GM12865 (cell line): ENCODE results near the gene DDIT4.

Source experiments
- DNase-seq: peaks from one replicate; pipeline ENCODE4 v3.0.0; 2010; ENCODE audit warnings: low read depth
- H3K4me3 ChIP-seq: 2 replicates; pipeline ENCODE4 v1.5.1; 2011; ENCODE audit warnings: mild to moderate bottlenecking, low read depth, low read length, control low read depth
- TF ChIP-seq, protein P1 (sequence below): IDR thresholded peaks from 2 replicates; pipeline ENCODE4 v1.5.1; 2011; ENCODE audit warnings: low read length, control low read depth, low read depth, inconsistent platforms; ENCODE audit not compliant: insufficient read depth; ENCODE audit errors: missing control alignments

The DDIT4 gene

GRCh38 chr10:72257051-72257892, 16.5 kb upstream of the DDIT4 start:
- TF ChIP-seq, protein P1, sequence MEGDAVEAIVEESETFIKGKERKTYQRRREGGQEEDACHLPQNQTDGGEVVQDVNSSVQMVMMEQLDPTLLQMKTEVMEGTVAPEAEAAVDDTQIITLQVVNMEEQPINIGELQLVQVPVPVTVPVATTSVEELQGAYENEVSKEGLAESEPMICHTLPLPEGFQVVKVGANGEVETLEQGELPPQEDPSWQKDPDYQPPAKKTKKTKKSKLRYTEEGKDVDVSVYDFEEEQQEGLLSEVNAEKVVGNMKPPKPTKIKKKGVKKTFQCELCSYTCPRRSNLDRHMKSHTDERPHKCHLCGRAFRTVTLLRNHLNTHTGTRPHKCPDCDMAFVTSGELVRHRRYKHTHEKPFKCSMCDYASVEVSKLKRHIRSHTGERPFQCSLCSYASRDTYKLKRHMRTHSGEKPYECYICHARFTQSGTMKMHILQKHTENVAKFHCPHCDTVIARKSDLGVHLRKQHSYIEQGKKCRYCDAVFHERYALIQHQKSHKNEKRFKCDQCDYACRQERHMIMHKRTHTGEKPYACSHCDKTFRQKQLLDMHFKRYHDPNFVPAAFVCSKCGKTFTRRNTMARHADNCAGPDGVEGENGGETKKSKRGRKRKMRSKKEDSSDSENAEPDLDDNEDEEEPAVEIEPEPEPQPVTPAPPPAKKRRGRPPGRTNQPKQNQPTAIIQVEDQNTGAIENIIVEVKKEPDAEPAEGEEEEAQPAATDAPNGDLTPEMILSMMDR, result no peak
- H3K4me3 ChIP-seq, result no peak overlapping the region
- peak; percentile 80 for DNase-seq

GRCh38 chr10:72258617-72259016, 15.1 kb upstream of the DDIT4 start:
- no peak for DNase-seq
- no peak overlapping the region for H3K4me3 ChIP-seq
- TF ChIP-seq, protein P1, result no peak

DNA sequence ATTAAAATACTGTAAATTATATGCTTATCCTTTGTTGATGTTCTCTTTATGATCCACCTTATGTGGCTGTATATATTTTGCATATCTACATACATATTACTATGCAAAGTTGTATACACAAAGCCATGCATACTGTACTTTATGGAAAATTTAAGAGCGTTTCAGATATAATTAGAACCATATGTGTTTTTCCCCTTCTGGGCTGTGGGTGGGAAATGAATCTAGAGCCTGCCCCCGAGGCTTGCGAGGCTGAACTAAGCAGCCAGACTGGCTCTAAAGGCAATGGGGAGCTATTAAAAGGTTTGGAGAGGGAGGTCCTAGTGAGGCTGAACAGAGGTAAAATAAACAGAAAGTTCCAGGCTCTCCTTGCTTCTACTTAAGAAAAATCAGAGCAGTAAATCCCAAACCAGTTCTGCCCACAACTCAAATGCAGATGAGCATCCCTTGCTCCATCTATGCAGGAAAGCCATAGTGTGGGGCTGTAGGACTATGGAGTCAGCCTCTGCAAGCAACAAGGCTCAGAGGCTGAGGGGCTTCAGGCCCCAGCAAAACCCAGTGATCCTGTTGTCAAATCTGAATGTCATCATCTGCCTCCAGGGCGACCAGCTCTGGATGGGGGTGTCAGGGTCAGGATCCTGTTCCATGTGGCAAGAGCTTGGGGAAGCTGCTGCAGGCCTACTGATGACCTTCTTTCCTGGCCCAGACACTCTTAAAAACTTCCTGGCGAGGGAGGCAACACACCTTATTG, 14.1 kb upstream of the DDIT4 start:
- peak overlapping the region; percentile 72 for H3K4me3 ChIP-seq
- DNase-seq, result peak; percentile 62
- TF ChIP-seq, protein P1, result no peak

- TF ChIP-seq, protein P1, result no peak
- DNase-seq, result peak; percentile 93
- peak overlapping the region; percentile 72 for H3K4me3 ChIP-seq
Observed at GRCh38 chr10:72260239-72260975, 13.3 kb upstream of the DDIT4 start.

DNA sequence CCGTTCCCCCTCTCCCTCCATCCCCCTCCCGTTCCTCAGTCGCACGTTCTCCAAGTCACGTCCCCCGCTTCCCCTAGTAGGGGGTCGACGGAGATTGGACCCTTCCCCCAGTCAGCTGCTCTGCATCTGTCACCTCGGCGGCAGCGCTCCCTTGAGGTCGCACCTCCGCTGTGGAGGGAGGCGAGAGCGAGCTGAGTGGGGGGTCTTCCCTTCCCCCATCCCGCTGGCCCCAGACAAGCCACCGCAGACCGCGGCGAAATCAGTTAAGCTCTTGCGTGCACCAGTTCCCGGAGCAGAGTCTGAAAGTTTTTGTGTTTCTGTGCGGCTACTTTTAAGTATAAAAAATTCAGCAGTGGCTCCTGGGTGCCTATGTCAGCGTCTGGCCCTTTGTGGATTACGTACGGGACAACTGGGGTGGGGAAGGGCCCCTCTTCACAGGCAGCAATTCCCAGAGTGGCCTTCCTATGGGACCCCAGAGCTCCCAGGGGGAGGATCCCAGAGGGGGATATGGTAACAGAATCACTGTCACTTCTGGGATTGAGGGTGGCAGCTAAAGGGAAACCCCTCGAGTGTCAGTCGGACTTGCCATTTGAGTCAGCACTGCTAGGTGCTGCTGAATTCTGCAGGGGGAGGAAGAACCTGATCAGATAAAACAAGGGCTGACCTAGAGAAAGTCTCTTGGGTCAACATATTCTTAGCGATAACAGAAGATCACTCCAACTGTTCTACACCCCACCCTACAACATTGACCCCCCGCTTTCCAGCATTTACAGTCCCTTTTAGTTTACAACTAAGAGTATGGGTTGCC, 12.5 kb upstream of the DDIT4 start:
- DNase-seq, result peak; percentile 93
- peak overlapping the region; percentile 72 for H3K4me3 ChIP-seq
- TF ChIP-seq, protein P1, result peak; percentile 14

GRCh38 chr10:72261784-72262404, 11.8 kb upstream of the DDIT4 start:
- DNase-seq, result no peak
- TF ChIP-seq, protein P1, result no peak
- peak overlapping the region; percentile 72 for H3K4me3 ChIP-seq
